ENCODE results near the gene CHMP2A.

The CHMP2A gene

DNA sequence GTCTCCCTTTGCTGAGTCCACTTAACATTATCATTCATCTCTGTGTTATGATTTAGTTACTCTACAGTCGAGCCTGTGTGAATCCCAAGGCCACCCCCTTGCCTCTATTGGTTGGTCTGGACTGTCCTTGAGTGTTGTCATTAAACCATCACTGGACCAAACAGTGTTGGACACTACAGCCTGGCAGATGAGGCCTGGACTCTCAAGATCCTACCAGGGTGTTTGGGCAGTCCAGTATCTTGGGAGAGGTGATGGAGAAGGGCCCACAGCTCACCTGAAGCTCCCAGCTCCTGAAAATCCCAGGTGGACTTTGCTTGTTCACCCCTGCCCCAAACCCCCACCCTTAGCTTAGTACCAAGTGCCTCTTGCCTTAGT is 3.8 kb downstream of the CHMP2A start:
- no peak for DNase-seq (ENCODE audit: insufficient read length, low spot score)
- no peak for TF ChIP-seq CTCF (IDR thresholded peaks at IDR 0.05; ENCODE audit: insufficient read depth, missing control alignments)
- no peak for FAIRE-seq

- DNase-seq (ENCODE audit: insufficient read length, low spot score) (no peak), FAIRE-seq (no peak)
- TF ChIP-seq CTCF (IDR thresholded peaks at IDR 0.05; ENCODE audit: insufficient read depth, missing control alignments) = no peak
Measured at GRCh38 chr19:58550362-58551122, 4.4 kb downstream of the CHMP2A start.

- FAIRE-seq = no peak
- no peak for TF ChIP-seq CTCF (IDR thresholded peaks at IDR 0.05; ENCODE audit: insufficient read depth, missing control alignments)
Measured at GRCh38 chr19:58549664-58550361, 5.1 kb downstream of the CHMP2A start.

GRCh38 chr19:58548859-58549663 is 5.8 kb downstream of the CHMP2A start:
- DNase-seq (ENCODE audit: insufficient read length, low spot score) (no peak), FAIRE-seq (no peak)
- TF ChIP-seq CTCF (IDR thresholded peaks at IDR 0.05; ENCODE audit: insufficient read depth, missing control alignments) = no peak

More at GRCh38 chr19:58549664-58550361, 5.1 kb downstream of the CHMP2A start:
- no peak for DNase-seq (ENCODE audit: insufficient read length, low spot score)

DNA sequence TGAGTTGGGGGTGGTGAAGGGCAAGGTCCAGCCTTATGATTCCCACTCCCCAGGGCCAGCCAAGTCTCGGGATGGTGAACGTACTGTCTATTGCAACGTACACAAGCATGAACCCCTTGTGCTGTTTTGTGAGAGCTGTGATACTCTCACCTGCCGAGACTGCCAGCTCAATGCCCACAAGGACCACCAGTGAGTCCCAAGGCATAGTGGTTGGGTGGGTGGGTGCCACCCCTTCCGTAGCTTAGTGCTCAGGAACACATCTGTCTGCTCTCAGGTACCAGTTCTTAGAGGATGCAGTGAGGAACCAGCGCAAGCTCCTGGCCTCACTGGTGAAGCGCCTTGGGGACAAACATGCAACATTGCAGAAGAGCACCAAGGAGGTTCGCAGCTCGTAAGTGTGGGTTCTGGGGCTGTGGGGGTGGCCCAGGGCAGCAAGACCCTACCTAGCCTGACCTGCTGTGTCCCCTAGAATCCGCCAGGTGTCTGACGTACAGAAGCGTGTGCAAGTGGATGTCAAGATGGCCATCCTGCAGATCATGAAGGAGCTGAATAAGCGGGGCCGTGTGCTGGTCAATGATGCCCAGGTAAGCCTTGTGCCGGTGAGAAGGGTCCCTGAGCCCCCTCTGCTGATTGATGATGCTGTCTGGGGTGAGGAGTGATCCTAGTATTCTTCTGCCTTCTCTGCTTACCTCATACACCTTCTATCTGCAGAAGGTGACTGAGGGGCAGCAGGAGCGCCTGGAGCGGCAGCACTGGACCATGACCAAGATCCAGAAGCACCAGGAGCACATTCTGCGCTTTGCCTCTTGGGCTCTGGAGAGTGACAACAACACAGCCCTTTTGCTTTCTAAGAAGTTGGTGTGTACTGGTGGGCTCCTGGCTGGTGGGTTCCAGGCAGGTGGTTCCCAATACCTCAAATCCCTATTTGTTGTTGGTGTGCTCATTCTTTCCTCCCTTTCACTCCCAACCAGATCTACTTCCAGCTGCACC is 7.3 kb downstream of the CHMP2A start:
- no peak for TF ChIP-seq CTCF (IDR thresholded peaks at IDR 0.05; ENCODE audit: insufficient read depth, missing control alignments)
- DNase-seq (ENCODE audit: insufficient read length, low spot score) = no peak
- FAIRE-seq = no peak

DNA sequence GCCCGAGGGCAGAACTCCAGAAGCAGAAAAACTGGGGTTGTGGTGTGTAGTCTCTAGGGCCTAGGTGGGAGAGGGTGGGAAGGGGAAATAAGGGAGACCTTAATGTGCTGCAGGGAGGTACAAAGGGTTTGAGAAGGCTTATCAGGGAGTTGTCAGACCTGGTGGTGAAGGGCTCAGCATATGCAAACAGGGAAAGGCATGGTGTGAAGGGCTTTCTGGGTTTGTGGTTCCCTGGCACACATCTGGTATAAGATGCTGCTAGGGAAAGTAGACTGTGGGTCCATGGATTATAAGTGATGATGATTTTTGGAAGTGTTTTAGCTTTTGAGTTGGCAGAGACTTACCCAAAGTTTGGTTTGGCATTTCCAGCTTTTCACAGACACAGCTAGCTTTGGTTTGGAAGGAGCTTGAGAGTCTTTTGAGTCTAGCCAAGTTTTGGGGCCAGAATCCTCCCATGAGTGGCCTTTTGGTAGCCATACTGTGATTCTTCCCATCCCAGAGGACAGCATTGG is 8.8 kb downstream of the CHMP2A start:
- DNase-seq (ENCODE audit: insufficient read length, low spot score) (no peak), FAIRE-seq (no peak)
- TF ChIP-seq CTCF (IDR thresholded peaks at IDR 0.05; ENCODE audit: insufficient read depth, missing control alignments) = no peak

Measured in D721Med (cell line).